HT1080 (cell line): ENCODE results near the gene EGFL6. TPM values are rescaled to one million over a fixed set of nuclear protein-coding genes. Genes with fewer than 3 reads are reported as not detected.

Experiments used
- DNase-seq: peaks from one replicate; pipeline ENCODE4 v3.0.0-alpha.2; 2015; ENCODE audit warnings: low read depth
- polyA plus RNA-seq, 2 experiments: library from polyadenylated mRNA; depleted of rRNA; stranded (reverse); fragments of >200 nt; gene quantifications; 2 replicates each; pipeline ENCODE4 v1.2.3, GENCODE V29; 2015
- total RNA-seq: library from RNA; depleted of rRNA; stranded (reverse); fragments of >200 nt; shearing (Covaris generic); gene quantifications from 2 replicates; pipeline ENCODE4 v1.2.3, GENCODE V29; 2014; rRNA removed

EGFL6 gene, protein sequence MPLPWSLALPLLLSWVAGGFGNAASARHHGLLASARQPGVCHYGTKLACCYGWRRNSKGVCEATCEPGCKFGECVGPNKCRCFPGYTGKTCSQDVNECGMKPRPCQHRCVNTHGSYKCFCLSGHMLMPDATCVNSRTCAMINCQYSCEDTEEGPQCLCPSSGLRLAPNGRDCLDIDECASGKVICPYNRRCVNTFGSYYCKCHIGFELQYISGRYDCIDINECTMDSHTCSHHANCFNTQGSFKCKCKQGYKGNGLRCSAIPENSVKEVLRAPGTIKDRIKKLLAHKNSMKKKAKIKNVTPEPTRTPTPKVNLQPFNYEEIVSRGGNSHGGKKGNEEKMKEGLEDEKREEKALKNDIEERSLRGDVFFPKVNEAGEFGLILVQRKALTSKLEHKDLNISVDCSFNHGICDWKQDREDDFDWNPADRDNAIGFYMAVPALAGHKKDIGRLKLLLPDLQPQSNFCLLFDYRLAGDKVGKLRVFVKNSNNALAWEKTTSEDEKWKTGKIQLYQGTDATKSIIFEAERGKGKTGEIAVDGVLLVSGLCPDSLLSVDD
- total RNA-seq, result not detected in 2 replicates
- not detected in 2 replicates for polyA plus RNA-seq (2015; cell fraction: cytosol; rRNA removed)
- polyA plus RNA-seq (2015; cell fraction: nucleus; rRNA removed), result not detected in 2 replicates

- no peak for DNase-seq
Measured at GRCh38 chrX:13569479-13570260, at the start of gene EGFL6. Gene EGFL6, plus strand, starts transcription at chrX:13569601. Its CDS starts 261 bp downstream, at chrX:13569862.

DNA sequence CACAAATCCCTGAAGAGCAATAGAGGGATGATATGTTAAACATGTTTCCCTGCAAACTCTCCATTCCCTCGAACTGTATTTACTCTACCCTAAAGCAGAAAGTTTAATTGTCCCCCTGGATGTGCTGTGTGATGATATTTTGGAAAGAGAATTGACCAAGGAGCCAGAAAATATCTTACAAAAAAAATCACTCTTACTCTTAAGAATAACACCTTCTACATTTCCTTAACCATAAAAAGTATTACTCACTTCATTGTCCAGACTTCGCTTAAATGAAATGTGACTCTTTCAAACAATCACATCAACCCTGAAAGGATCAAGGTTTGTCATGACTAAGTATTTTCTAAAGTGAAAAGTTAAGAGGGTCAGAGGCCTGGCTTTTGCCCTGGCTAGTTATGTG lies 49.0 kb upstream of the EGFL6 start:
- no peak for DNase-seq

DNA sequence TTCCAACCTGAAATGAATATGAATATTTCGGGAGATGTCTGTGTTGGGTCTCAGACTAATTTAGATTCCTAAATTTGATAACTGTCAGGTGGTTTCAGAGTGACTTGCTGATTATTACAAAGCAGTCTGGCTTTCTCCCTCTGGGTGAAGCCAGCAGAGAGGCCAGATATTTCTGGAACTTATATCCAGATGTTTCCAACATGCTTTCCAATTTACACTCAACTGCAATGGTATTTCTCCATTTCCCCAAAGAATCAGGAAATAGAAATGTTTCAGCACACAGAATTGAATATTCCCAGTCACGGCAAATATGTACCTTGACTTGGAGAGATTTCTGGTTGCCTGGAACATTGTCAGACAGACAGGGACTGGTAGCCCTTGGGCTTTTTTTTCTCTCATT lies 48.5 kb upstream of the EGFL6 start:
- DNase-seq, result no peak

DNA sequence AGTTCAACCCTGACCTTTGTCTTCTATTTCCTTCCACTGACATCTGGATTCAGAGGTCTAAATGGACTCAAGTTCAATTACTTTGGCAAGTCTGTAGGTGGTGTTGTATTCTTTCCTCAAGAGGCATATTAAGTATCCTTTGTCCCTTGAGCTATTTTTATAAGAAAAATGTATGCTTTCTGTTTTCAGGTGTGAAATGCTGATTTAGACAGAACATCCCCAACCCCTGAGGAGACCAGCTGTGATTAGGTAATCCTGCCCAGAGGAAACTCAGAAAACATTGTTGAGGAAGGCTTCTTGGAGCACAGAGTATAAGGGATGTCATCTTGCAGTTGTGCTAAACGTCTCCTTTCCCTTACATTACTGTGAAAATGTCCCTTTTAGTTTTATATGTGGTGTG lies 46.6 kb upstream of the EGFL6 start:
- no peak for DNase-seq

- DNase-seq, result peak; percentile 67
Measured at GRCh38 chrX:13533726-13534125, 35.7 kb upstream of the EGFL6 start.

- no peak for DNase-seq
Measured at GRCh38 chrX:13535376-13536165, 33.8 kb upstream of the EGFL6 start.

- no peak for DNase-seq
Measured at GRCh38 chrX:13536551-13536950, 32.9 kb upstream of the EGFL6 start.

DNA sequence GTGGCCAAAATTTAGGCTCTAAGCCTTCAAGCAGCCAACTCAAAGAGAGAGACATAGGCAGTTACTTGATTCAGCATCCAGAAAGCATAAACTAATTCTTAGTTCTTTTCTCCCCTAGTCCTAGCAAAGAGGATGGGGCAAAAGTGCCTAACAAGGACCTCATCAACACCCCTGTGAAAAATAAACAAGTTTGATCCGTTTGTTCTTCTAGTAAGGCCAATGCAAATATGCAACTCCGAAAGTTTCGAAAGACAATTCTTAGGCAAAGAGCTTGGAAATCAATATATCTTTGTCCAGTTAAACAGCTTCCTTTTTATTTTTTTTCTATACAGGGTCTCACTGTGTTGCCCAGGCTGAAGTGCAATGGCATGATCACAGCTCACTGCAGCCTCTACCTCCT lies 31.0 kb upstream of the EGFL6 start:
- DNase-seq, result no peak

GRCh38 chrX:13540602-13541001 lies 28.8 kb upstream of the EGFL6 start:
- DNase-seq, result no peak

- DNase-seq, result no peak
Measured at GRCh38 chrX:13545726-13546125, 23.7 kb upstream of the EGFL6 start.

DNA sequence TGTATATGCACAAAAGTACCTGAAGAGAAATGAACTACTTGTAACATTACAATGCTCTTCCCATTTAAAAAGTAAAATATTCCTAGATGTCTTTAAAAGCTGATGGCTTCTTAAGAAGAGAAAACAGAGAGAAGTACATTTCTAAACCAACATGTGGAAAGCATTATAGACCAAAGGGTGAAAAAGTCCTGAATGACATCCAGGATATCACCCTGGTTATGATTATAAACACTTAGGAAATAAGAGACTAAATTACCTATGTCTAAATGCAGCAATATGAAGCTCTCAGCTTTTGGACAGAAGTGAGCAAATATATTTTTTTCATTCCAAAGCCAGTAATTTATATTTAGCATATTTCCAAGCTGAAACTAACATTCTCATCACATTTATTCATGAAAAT lies 21.7 kb upstream of the EGFL6 start:
- no peak for DNase-seq

- DNase-seq, result no peak
Measured at GRCh38 chrX:13550346-13550745, 19.1 kb upstream of the EGFL6 start.

DNA sequence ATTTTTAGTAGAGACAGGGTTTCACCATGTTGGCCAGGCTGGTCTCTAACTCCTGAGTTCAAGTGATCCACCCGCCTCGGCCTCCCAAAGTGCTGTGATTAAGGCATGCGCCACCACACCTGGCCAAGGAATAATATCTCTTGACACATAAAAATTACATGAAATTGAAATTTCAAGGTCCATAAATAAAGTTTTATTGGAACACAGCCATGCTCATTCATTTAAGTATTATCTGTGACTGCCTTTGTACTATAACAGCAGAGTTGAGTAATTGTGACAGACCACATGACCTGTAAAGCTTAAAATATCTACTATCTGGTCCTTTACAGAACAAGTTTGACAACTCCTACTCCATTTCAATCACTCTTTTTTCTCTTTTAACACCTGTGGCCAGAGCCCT lies 17.8 kb upstream of the EGFL6 start:
- DNase-seq, result no peak

GRCh38 chrX:13552892-13553291 lies 16.5 kb upstream of the EGFL6 start:
- DNase-seq, result no peak

DNA sequence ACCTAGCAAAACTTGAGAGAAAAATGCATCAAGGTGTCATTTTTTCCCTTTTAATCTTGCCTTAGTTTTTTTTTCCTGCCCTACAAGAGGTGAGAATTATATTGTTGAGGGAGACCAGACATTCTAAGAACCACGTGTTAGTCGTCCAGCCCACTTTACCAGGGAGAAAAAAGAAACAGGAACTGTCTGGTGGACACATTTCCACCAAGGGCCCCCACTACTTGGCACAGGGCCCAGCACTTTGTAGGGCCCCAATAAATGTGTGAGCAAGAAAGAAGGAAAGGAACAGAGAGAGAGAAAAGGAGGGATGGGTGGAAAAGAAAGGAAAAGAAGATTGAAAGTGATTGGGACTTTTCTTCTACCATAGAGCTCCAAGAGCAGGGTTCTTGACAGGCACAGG lies 3.9 kb upstream of the EGFL6 start:
- DNase-seq, result no peak

DNA sequence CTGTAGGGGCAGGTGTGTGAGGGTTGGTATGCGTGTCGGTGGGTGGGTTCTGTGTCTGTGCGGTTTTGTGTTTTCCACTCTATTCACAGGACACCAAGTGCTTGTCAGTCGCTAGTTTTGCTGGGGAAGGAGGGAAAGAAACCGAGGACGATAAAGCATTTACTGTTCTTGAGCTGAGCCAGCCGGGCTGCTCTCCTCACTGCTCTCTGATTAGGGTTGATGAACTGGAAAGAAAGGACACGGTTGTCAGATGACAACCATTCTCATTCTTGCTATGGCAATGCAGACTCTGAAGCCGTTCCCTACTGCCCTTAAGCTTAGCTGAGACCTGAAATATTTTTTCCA lies 832 bp downstream of the EGFL6 start:
- DNase-seq, result no peak

DNA sequence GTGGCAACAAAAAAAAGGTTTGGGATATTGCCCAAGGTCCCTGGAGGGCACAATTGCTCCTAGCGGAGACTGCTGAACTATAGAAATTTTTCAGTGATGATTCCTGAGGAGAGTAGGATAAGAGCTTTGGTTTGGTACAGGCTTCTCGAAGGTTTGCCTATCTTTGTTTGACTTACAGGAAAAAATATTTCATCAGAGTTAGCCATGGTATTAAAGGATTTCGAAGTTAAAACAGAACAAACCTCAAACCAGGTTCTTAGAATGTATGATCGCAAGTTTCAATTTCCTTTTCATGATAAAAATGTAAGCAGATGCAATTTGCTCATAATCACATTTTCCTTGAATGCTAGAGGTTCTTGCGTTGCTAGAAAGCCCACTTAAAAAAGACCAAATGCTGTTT lies 1.7 kb downstream of the EGFL6 start:
- no peak for DNase-seq

GRCh38 chrX:13574600-13574999 lies 5.2 kb downstream of the EGFL6 start:
- no peak for DNase-seq

GRCh38 chrX:13579661-13580060 lies 10.3 kb downstream of the EGFL6 start:
- DNase-seq, result no peak

DNA sequence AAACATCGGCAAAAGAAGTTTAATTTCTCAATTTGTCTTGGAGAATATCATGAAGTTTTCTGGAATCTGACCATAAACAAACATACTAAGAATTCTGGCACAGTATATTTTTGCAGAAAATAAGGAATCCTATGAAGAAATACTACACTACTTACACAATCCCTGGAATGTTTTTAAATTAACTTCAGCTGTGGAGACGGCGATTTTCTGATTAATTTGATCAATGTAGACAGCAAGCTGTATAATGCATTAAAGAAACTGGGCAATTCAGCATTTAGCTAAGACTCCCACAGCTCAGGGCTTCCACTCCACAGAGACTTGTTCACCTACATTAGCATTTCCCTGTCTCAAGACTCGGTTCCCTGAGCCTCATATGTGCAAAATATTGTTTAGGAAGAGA lies 12.2 kb downstream of the EGFL6 start:
- DNase-seq, result no peak

- no peak for DNase-seq
Measured at GRCh38 chrX:13587786-13588477, 18.5 kb downstream of the EGFL6 start.
